GM12873 (cell line): ENCODE data around the gene S100A14.
A peak's percentile ranks its signal among the peaks of the same experiment; 100 is the strongest.

Experiments
- TF ChIP-seq, protein P1 (sequence below): IDR thresholded peaks from 2 replicates; pipeline ENCODE4 v1.5.1; 2012; ENCODE audit warnings: low read depth, mild to moderate bottlenecking, moderate library complexity, low read length, control low read depth; ENCODE audit not compliant: insufficient read depth; ENCODE audit errors: missing control alignments

S100A14 gene

GRCh38 chr1:153629971-153630370 lies 13.8 kb upstream of the S100A14 start:
- TF ChIP-seq, protein P1, sequence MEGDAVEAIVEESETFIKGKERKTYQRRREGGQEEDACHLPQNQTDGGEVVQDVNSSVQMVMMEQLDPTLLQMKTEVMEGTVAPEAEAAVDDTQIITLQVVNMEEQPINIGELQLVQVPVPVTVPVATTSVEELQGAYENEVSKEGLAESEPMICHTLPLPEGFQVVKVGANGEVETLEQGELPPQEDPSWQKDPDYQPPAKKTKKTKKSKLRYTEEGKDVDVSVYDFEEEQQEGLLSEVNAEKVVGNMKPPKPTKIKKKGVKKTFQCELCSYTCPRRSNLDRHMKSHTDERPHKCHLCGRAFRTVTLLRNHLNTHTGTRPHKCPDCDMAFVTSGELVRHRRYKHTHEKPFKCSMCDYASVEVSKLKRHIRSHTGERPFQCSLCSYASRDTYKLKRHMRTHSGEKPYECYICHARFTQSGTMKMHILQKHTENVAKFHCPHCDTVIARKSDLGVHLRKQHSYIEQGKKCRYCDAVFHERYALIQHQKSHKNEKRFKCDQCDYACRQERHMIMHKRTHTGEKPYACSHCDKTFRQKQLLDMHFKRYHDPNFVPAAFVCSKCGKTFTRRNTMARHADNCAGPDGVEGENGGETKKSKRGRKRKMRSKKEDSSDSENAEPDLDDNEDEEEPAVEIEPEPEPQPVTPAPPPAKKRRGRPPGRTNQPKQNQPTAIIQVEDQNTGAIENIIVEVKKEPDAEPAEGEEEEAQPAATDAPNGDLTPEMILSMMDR: no peak

DNA sequence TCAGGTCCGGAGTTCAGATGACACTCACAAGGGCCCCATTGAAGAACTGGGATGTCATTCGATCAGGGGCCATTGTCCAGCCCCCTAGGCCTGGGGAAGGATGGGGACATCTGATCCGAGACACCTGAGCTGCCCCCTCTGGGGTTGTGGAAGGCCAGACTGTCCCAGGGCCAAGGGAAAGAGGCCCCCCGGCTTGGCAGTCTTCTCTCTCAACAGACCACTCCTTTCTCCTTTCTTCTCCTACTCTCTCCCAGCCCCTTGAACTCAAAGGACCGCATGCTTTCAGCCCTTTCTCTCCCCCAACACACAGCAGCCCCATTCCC lies 13.2 kb upstream of the S100A14 start:
- TF ChIP-seq, protein P1: no peak

DNA sequence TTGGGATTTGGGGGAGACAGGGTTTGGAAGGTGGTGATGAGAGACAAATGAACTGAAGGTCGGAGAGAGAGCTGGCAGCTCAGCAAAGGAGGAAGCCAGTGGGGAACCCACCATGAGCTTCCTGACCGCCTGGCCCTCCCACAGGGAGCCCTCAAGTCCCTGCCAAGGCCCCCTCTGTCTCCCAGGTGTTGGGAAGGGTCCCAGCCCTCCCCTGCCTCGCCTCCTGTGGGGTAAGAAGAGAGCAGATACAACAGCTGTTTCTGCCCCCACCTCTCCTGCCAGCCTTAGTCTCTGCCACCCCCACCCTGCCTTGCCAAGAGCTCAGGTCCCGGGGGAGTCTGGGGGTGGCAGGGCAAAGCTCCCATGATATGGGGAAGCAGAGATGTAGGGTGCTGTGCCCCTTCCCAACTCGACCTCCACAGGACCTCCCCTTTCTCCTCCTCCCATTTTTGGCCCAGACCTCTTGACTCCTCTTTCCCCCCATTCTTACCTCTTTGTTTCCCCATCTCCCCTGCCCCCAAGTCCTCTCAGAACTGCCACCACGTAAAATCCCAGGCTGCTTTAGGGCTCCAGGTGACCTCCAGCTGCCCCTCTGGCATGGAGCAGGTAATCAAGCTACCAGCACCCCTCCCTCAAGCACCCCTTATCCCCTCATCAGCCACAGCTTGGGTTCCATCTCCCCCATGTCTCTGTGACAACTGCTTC lies 12.7 kb upstream of the S100A14 start:
- TF ChIP-seq, protein P1: no peak

DNA sequence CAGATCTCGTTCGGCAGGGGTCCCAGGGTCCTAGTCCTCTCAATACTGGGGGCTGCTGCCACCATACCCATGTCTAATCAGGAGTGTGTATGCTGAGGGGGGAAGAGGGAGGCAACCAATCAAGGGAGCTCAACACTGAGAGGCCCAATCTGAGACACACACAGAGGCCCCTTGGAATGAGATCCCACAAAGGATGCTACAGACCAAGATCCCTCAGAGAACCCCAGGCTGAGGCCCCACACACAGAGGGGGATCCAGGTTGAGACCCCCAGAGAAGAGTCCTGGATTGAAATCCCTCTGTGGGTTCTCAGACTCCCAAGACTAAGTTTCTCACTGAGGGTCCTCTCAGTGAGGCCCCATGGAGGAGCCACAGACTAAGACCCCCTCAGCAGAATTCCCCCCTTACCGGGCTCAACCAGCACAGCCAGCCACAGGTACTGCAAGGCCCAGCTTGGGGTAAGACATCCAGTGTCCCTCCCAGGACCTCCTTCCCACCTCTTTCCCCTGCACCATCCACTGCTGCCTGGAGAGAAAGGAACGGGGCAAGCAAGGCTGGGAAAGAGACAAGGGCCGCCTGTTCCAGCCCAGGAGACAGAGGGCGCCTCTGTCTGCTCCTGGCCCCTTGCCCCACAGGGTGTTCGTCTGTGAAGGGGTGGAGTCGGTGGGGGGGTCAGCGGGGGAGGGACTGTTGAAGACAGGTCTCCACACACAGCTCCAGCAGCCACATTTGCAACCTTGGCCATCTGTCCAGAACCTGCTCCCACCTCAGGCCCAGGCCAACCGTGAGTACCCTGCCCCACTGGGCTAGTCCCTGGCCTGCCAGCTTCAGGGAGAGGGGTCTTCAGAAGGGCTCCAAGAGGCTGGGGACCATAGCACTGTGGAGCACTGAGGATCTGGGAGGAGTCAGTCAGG lies 11.8 kb upstream of the S100A14 start, which contains the start of gene S100A1:
TSS of gene S100A1 (plus strand) at position 720 of the 912 bp plus-strand sequence. CDS start 2,088 bp downstream, outside the sequence.
- TF ChIP-seq, protein P1: no peak

DNA sequence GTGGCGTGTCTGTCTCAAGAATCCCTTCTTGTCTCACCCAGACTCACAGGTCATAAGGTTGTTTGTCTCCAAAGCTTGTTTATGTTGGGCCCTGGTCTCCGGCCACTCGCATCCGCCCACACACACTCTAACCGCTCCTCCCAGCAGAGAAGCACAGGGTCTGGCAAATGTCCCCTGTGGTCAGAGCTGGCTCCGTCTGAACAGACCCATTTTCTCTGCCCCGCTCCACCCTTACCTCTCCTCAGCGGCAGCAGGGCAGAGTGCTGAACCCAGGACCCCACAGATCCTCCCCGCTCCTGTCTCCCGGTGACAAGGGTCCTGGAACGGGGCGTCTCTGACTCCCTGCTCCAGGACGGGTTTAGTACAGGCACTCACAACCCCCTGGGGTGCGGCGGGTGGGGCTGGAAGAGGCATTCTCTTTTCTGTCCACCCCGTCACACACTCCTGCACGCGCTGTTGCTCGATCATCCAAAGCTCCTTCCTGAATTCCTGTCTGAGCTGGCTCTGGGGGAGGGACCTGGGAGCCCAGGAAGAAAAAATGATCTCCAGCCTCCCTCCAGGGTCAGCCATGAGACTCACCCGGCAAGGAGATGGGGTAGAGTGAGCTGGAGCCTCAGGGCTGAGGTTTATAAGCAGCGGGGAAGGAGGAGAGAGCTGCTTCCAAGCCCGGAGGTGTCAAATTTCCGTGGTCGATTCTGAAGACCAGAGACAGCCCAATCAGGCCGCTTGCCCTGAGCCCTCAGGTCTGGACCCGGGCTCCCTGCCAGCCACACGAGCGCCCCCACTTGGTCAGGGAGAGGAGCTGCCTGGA lies 11.0 kb upstream of the S100A14 start, which contains the start of gene S100A13:
TSS of gene S100A13 (minus strand) at position 602 of the 811 bp plus-strand sequence. CDS start 1,033 bp downstream, outside the sequence.
- TF ChIP-seq, protein P1: peak; percentile 83

DNA sequence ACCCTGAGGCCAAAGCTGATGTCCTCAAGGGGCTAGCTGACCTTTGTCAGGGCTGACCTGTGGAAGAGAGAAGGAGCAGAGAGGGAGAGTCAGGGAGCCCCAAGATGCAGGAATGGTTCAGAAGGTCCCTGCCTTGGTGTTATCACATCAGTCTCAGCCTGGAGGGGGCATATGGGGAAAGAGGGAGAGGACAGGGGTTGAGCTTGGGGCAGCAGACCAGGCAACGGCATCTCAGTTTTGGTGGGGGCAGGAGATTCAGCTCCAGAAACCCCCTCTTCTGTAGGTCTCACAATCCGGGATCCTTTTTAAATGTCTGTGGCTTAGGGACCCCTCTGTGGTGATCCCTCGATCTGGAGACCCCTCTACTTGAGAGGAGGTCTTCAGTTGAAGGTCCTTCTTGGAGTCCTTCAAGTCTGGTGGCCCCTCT lies 10.4 kb upstream of the S100A14 start:
- TF ChIP-seq, protein P1: no peak
